Spleen (tissue), 7 donors: ENCODE results near the gene TEX13D.

Experiments
- CTCF ChIP-seq, 11 experiments: fragments of 200-600 bp in 7 of 11; fragments of 450-650 bp in 4 of 11; sonication (generic) in 4 of 11; IDR thresholded peaks in 8 of 11; conservative IDR thresholded peaks in 3 of 11; 1 replicate in 7 of 11; 2 replicates in 4 of 11; pipeline versions ENCODE4 v1.4.0 to v1.8.0; 2016 to 2021; ENCODE audit warnings: antibody characterized with exemption in 11 of 11, inconsistent platforms in 4 of 11, mild to moderate bottlenecking in 1 of 11
- POLR2A ChIP-seq, 3 donors: fragments of 450-650 bp; IDR thresholded peaks; one replicate each; pipeline ENCODE4 v1.5.1; 2017; ENCODE audit warnings: antibody characterized with exemption in 3 of 3, mild to moderate bottlenecking in 1 of 3
- donor health status: DM: no; HTN: no; CAD: no; lungs with moderate emphysema.
- donor health status: DM: no; HTN: no; CAD: no.
- donor health status: DM: no; HTN: no; CAD: no.

- no peak for TF ChIP-seq CTCF (IDR thresholded peaks at IDR 0.05 in 8 of 11, conservative IDR thresholded peaks at IDR 0.05 in 3 of 11)
- TF ChIP-seq POLR2A (IDR thresholded peaks at IDR 0.05), result no peak
Measured at GRCh38 chrX:124358800-124359383, 26.4 kb downstream of the TEX13D start.
